ENCODE measurements around the gene GRIN2D. TPM values are rescaled to one million over a fixed set of nuclear protein-coding genes. Genes with fewer than 3 reads are reported as not detected.

The GRIN2D gene
- total RNA-seq, 1 experiment from 2014 or later, result 23.0 TPM

DNA sequence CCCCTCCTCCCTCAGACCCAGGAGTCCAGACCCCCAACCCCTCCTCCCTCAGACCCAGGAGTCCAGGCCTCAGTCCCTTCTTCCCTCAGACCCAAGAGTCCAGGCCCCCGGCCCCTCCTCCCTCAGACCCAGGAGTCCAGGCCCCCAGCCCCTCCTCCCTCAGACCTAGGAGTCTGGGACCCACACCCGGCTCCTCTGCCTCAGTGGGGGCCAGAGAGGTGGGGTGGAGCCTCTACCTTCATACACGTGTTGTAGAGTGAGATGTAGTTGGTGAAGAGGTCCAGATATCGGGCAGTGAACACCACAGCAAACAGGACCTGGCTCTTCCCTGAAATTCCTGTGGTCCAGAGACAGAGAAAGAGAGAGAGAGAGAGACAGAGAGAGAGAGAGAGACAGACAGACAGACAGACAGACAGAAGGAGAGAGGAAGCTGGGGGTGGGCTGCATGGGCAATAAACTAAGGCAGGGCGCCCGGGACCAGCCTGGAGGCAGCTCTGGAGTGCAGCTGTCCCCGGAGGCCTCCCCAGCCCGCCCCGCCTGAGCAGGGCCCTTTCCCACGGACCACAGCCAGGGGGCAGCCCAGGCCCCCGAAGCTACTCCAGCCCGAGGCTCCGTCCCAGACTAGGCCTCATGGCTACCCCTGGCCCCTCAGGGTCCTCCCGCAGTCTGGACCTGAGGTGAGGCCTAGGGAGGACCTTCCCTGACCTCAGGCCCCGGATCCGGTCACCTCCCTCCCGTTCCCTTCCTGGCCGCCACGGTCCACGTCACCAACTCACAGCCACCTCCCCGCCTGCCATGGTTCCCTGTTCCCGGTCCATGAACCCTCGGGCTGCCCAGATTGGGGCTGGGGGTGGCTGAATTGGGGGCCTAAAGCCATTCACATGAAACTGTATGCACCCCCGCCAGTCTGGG, 3.0 kb upstream of the GRIN2D start (continued):
- TF ChIP-seq OVOL2 (CRISPR knock-in tag; IDR thresholded peaks at IDR 0.05; ENCODE audit: borderline replicate concordance) (no peak), GRHL2 (CRISPR knock-in tag; IDR thresholded peaks at IDR 0.05; ENCODE audit: insufficient replicate concordance, severe bottlenecking) (no peak), TP53 (CRISPR knock-in tag; IDR thresholded peaks at IDR 0.05) (no peak), CREM (CRISPR knock-in tag; IDR thresholded peaks at IDR 0.05) (0 out of 2 replicates have a peak, but pooled peaks have one; percentile 15), USF1 (CRISPR knock-in tag; IDR thresholded peaks at IDR 0.05) (0 out of 2 replicates have a peak, but pooled peaks have one; percentile 35), NFATC4 (CRISPR knock-in tag; IDR thresholded peaks at IDR 0.05) (no peak), FOXK1 (CRISPR knock-in tag; IDR thresholded peaks at IDR 0.05) (0 out of 2 replicates have a peak, but pooled peaks have one; percentile 17), IRF2 (CRISPR knock-in tag; IDR thresholded peaks at IDR 0.05; ENCODE audit: borderline replicate concordance, low read depth) (no peak), SP1 (CRISPR knock-in tag; conservative IDR thresholded peaks at IDR 0.05) (no peak), ZNF532 (CRISPR knock-in tag; IDR thresholded peaks at IDR 0.05; ENCODE audit: borderline replicate concordance) (no peak), FOXP1 (CRISPR knock-in tag; IDR thresholded peaks at IDR 0.05; ENCODE audit: borderline replicate concordance) (no peak), KAT7 (CRISPR knock-in tag; IDR thresholded peaks at IDR 0.05; ENCODE audit: borderline replicate concordance) (0 out of 2 replicates have a peak, but pooled peaks have one; percentile 31), ATF3 (CRISPR knock-in tag; conservative IDR thresholded peaks at IDR 0.05) (no peak), NR3C1 (CRISPR knock-in tag; conservative IDR thresholded peaks at IDR 0.05; ENCODE audit: low read depth) (no peak), GTF2I (CRISPR knock-in tag; conservative IDR thresholded peaks at IDR 0.05) (no peak), NR2C2 (CRISPR knock-in tag; IDR thresholded peaks at IDR 0.05) (no peak), TEAD4 (CRISPR knock-in tag; IDR thresholded peaks at IDR 0.05) (no peak)
- TF ChIP-seq, protein P1, sequence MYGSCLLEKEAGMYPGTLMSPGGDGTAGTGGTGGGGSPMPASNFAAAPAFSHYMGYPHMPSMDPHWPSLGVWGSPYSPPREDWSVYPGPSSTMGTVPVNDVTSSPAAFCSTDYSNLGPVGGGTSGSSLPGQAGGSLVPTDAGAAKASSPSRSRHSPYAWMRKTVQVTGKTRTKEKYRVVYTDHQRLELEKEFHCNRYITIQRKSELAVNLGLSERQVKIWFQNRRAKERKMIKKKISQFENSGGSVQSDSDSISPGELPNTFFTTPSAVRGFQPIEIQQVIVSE (CRISPR knock-in tag; IDR thresholded peaks at IDR 0.05; ENCODE audit: borderline replicate concordance), result no peak
- TF ChIP-seq, protein P2, sequence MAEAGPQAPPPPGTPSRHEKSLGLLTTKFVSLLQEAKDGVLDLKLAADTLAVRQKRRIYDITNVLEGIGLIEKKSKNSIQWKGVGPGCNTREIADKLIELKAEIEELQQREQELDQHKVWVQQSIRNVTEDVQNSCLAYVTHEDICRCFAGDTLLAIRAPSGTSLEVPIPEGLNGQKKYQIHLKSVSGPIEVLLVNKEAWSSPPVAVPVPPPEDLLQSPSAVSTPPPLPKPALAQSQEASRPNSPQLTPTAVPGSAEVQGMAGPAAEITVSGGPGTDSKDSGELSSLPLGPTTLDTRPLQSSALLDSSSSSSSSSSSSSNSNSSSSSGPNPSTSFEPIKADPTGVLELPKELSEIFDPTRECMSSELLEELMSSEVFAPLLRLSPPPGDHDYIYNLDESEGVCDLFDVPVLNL (CRISPR knock-in tag; IDR thresholded peaks at IDR 0.05; ENCODE audit: borderline replicate concordance, low read depth), result no peak
- TF ChIP-seq, protein P3, sequence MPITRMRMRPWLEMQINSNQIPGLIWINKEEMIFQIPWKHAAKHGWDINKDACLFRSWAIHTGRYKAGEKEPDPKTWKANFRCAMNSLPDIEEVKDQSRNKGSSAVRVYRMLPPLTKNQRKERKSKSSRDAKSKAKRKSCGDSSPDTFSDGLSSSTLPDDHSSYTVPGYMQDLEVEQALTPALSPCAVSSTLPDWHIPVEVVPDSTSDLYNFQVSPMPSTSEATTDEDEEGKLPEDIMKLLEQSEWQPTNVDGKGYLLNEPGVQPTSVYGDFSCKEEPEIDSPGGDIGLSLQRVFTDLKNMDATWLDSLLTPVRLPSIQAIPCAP (CRISPR knock-in tag; IDR thresholded peaks at IDR 0.05), result no peak
- TF ChIP-seq, protein P4, sequence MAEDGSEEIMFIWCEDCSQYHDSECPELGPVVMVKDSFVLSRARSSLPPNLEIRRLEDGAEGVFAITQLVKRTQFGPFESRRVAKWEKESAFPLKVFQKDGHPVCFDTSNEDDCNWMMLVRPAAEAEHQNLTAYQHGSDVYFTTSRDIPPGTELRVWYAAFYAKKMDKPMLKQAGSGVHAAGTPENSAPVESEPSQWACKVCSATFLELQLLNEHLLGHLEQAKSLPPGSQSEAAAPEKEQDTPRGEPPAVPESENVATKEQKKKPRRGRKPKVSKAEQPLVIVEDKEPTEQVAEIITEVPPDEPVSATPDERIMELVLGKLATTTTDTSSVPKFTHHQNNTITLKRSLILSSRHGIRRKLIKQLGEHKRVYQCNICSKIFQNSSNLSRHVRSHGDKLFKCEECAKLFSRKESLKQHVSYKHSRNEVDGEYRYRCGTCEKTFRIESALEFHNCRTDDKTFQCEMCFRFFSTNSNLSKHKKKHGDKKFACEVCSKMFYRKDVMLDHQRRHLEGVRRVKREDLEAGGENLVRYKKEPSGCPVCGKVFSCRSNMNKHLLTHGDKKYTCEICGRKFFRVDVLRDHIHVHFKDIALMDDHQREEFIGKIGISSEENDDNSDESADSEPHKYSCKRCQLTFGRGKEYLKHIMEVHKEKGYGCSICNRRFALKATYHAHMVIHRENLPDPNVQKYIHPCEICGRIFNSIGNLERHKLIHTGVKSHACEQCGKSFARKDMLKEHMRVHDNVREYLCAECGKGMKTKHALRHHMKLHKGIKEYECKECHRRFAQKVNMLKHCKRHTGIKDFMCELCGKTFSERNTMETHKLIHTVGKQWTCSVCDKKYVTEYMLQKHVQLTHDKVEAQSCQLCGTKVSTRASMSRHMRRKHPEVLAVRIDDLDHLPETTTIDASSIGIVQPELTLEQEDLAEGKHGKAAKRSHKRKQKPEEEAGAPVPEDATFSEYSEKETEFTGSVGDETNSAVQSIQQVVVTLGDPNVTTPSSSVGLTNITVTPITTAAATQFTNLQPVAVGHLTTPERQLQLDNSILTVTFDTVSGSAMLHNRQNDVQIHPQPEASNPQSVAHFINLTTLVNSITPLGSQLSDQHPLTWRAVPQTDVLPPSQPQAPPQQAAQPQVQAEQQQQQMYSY (CRISPR knock-in tag; IDR thresholded peaks at IDR 0.05), result no peak
- TF ChIP-seq, protein P5, sequence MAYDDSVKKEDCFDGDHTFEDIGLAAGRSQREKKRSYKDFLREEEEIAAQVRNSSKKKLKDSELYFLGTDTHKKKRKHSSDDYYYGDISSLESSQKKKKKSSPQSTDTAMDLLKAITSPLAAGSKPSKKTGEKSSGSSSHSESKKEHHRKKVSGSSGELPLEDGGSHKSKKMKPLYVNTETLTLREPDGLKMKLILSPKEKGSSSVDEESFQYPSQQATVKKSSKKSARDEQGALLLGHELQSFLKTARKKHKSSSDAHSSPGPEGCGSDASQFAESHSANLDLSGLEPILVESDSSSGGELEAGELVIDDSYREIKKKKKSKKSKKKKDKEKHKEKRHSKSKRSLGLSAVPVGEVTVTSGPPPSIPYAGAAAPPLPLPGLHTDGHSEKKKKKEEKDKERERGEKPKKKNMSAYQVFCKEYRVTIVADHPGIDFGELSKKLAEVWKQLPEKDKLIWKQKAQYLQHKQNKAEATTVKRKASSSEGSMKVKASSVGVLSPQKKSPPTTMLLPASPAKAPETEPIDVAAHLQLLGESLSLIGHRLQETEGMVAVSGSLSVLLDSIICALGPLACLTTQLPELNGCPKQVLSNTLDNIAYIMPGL (CRISPR knock-in tag; IDR thresholded peaks at IDR 0.05), result peak; percentile 98
